HepG2 (cell line): ENCODE results near the gene NAV2. TPM values are rescaled to one million over a fixed set of nuclear protein-coding genes. Genes with fewer than 3 reads are reported as not detected.

Experiments used
- BRD4 ChIP-seq: sonication (generic); formaldehyde crosslinking; IDR thresholded peaks from 2 replicates; pipeline ENCODE4 v1.4.0; 2020; ENCODE audit warnings: missing genetic modification reagents
- CHD4 ChIP-seq: fragments of 200-600 bp; sonication (generic); IDR thresholded peaks from 2 replicates; pipeline ENCODE4 v1.7.0; 2017; ENCODE audit warnings: mild to moderate bottlenecking, low read length, borderline replicate concordance
- HDAC1 ChIP-seq: sonication (generic); formaldehyde crosslinking; IDR thresholded peaks from 2 replicates; pipeline ENCODE4 v1.5.1; 2020; ENCODE audit warnings: mild to moderate bottlenecking, missing genetic modification reagents
- ISL2 ChIP-seq: sonication (generic); formaldehyde crosslinking; IDR thresholded peaks from 2 replicates; pipeline ENCODE4 v1.5.0; 2020; ENCODE audit warnings: missing genetic modification reagents
- KAT2B ChIP-seq: fragments of 150-350 bp; IDR thresholded peaks from 2 replicates; pipeline ENCODE4 v1.6.1; 2014; ENCODE audit warnings: low read depth, low read length, borderline replicate concordance
- MTA1 ChIP-seq: sonication (generic); formaldehyde crosslinking; IDR thresholded peaks from 2 replicates; pipeline ENCODE4 v1.4.0; 2020; ENCODE audit warnings: missing genetic modification reagents, mild to moderate bottlenecking, borderline replicate concordance
- NR2F6 ChIP-seq, 2 experiments: IDR thresholded peaks; 2 replicates each; pipeline ENCODE4 v1.6.1; 2016; ENCODE audit warnings: antibody characterized with exemption in 1 of 2, mild to moderate bottlenecking in 1 of 2
- RARA ChIP-seq: IDR thresholded peaks from 2 replicates; pipeline ENCODE4 v1.6.1; 2016; ENCODE audit warnings: missing genetic modification reagents, missing compliant biosample characterization
- ZNF207 ChIP-seq: fragments of 450-650 bp; IDR thresholded peaks from 2 replicates; pipeline ENCODE4 v1.6.1; 2016; ENCODE audit warnings: antibody characterized with exemption, borderline replicate concordance
- ZNF672 ChIP-seq: sonication (generic); formaldehyde crosslinking; IDR thresholded peaks from 2 replicates; pipeline ENCODE4 v1.8.1; 2022; ENCODE audit warnings: missing genetic modification reagents
- ZSCAN25 ChIP-seq: sonication (generic); formaldehyde crosslinking; IDR thresholded peaks from 2 replicates; pipeline ENCODE4 v1.8.0; 2022; ENCODE audit warnings: mild to moderate bottlenecking, missing genetic modification reagents
- polyA plus RNA-seq, 8 experiments: library from polyadenylated mRNA; depleted of rRNA in 3 of 8; stranded (reverse) in 7 of 8; unstranded in 1 of 8; fragments of >200 nt; fragmentation: Illumina TruSeq in 4 of 8; extraction: Trizol in 4 of 8; gene quantifications; 2 replicates each; pipeline versions ENCODE4 v1.2.1 to v1.2.3, GENCODE V29; 2011 to 2016; ENCODE audit warnings: low read depth in 4 of 8, missing spikeins in 1 of 8, mixed read lengths in 1 of 8; ENCODE audit not compliant: insufficient read depth in 1 of 8
- total RNA-seq, 5 experiments: library from RNA; depleted of rRNA; stranded (reverse); fragments of >200 nt; fragmentation: Illumina TruSeq; extraction: Trizol; gene quantifications; 2 replicates each; pipeline ENCODE4 v1.2.3, GENCODE V29; 2016; ENCODE audit warnings: low read depth in 1 of 5
- TF ChIP-seq, protein P1 (sequence below): sonication (generic); formaldehyde crosslinking; IDR thresholded peaks from 2 replicates; pipeline ENCODE4 v1.4.0; 2020; ENCODE audit warnings: missing genetic modification reagents, mild to moderate bottlenecking, borderline replicate concordance
- TF ChIP-seq, protein P2 (sequence below): sonication (generic); formaldehyde crosslinking; IDR thresholded peaks from 2 replicates; pipeline ENCODE4 v1.4.0; 2020; ENCODE audit warnings: missing genetic modification reagents

Gene NAV2
- total and polyA plus RNA-seq, 2 of the 13 experiments (the other 11 are each of a cell fraction or from before 2014, with no cell fraction given), result 9.3 to 34.6 TPM

GRCh38 chr11:19907008-19907579 lies 194.5 kb downstream of the NAV2 start (continued):
- TF ChIP-seq NR2F6 (IDR thresholded peaks at IDR 0.05), result 0 out of 2 replicates have a peak, but pooled peaks have one; percentile 12
- no peak for TF ChIP-seq NR2F6 (CRISPR knock-in tag; IDR thresholded peaks at IDR 0.05)
- TF ChIP-seq ZSCAN25 (CRISPR knock-in tag), result peak; percentile 63
- TF ChIP-seq ZNF207, result no peak
- TF ChIP-seq CHD4, result peak; percentile 58; the same call in 1 of the 2 replicates
- peak; percentile 43; the same call in 1 of the 2 replicates for TF ChIP-seq BRD4 (CRISPR knock-in tag)
- peak; percentile 85; the same call in 1 of the 2 replicates for TF ChIP-seq KAT2B
- no peak for TF ChIP-seq ZNF672 (CRISPR knock-in tag)
- TF ChIP-seq RARA (CRISPR knock-in tag), result peak; percentile 45; the same call in 1 of the 2 replicates
- TF ChIP-seq HDAC1, result 0 out of 2 replicates have a peak, but pooled peaks have one; percentile 28
- TF ChIP-seq, protein P1, sequence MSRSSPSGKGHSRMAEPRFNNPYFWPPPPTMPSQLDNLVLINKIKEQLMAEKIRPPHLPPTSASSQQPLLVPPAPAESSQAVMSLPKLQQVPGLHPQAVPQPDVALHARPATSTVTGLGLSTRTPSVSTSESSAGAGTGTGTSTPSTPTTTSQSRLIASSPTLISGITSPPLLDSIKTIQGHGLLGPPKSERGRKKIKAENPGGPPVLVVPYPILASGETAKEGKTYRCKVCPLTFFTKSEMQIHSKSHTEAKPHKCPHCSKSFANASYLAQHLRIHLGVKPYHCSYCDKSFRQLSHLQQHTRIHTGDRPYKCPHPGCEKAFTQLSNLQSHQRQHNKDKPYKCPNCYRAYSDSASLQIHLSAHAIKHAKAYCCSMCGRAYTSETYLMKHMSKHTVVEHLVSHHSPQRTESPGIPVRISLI (CRISPR knock-in tag), result peak; percentile 52; the same call in 1 of the 2 replicates
- TF ChIP-seq ISL2 (CRISPR knock-in tag), result peak; percentile 72; the same call in 1 of the 2 replicates
- TF ChIP-seq, protein P2, sequence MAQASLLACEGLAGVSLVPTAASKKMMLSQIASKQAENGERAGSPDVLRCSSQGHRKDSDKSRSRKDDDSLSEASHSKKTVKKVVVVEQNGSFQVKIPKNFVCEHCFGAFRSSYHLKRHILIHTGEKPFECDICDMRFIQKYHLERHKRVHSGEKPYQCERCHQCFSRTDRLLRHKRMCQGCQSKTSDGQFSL (CRISPR knock-in tag), result 0 out of 2 replicates have a peak, but pooled peaks have one; percentile 69
- peak; percentile 25; the same call in 1 of the 2 replicates for TF ChIP-seq MTA1 (CRISPR knock-in tag)
